GM19240 (cell line): ENCODE results near the gene ZFP91.

Experiments used
- DNase-seq: peaks from one replicate; pipeline ENCODE4 v3.0.0; 2011; ENCODE audit warnings: low spot score; ENCODE audit not compliant: insufficient read length

Gene ZFP91

GRCh38 chr11:58659910-58660570 is 81.2 kb downstream of the ZFP91 start:
- DNase-seq: no peak
